Measurements from ENCODE around the gene COMMD6. TPM values are rescaled to one million over a fixed set of nuclear protein-coding genes. Genes with fewer than 3 reads are reported as not detected.

The COMMD6 gene
- total and polyA plus RNA-seq, 2 of the 4 experiments (the other 2 are of a cell fraction) = 63.5 to 144 TPM

DNA sequence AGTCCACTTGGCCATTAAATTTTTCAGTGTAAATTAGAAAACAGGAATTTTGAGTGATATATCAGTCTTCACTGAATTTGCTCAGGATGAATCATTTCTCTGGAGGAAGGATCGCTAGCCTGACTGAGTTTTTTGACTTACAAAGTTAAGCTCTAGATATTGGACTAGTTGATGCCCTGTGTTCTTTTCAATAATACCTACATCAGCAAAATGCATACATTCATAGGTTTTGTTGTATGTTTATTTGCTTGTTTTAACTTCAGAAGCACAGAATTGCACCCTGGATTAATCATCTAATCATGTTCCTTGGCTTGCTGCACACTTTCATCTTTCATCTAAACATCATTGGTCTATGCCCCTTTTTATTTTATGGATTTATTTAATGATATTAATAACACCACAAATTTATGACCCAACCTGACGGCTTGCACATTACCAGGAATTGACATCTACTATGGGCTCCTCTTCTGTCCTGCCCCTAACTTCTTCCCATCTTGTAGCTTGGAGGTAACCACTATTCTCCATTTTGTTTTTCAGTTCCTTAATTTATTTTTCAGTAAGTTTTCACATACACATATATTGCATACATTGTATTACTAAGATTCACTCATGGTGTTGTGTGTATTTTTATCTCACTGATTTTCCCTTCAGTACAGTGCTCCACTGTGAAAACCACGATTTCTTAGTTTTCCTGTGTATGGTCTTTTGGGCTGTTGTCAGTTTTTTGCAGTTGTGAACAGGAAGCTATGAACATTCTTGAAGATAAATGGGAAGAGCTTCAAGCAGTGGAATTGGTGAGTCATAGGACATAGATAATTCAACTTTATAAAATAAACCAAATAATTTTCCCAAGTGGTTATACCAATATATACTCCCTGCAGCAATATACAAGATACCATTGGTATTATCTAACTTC is 23.3 kb downstream of the COMMD6 start:
- CTCF ChIA-PET = no interaction called here
- dilution Hi-C loops (cut with HindIII; ENCODE audit: low sequenced_read_pairs, unreplicated experiment) = no loop called here

More for the DNA sequence above, 23.3 kb downstream of the COMMD6 start:
- Histone ChIP-seq H2BK120ac (ENCODE audit: low read depth, low read length) (no peak overlapping the region), H2AFZ (replicated peaks; ENCODE audit: low read length, poor library complexity) (no peak overlapping the region), H4K91ac (ENCODE audit: insufficient read depth, low read depth, low read length) (no peak overlapping the region), H3K4ac (ENCODE audit: low read depth, low read length) (no peak overlapping the region), H4K5ac (ENCODE audit: low read depth, low read length) (no peak overlapping the region), H3K27me3 (ENCODE audit: control insufficient read depth, insufficient read depth, low read length) (no peaks in the 10 kb centered on the region), H3K36me3 (ENCODE audit: control insufficient read depth, insufficient read depth, low read length) (no peaks in the 10 kb centered on the region), H3K18ac (ENCODE audit: low read depth, low read length) (no peak overlapping the region), H2AK9ac (replicated peaks; ENCODE audit: low read depth, low read length, poor library complexity) (no peak overlapping the region), H4K8ac (ENCODE audit: low read depth in 2 of 2, low read length in 2 of 2) (no peak overlapping the region), H4K20me1 (ENCODE audit: insufficient read depth, low read length) (no peaks in the 10 kb centered on the region), H2BK5ac (ENCODE audit: low read depth, low read length, poor library complexity, severe bottlenecking) (no peak overlapping the region), H3K4me1 (ENCODE audit: control insufficient read depth, insufficient read depth, low read length) (no peaks in the 10 kb centered on the region), H3K56ac (ENCODE audit: extremely low read depth, insufficient read depth, low read length) (no peak overlapping the region), H3K79me1 (ENCODE audit: low read depth in 1 of 2, low read length in 2 of 2) (no peaks in the 10 kb centered on the region), H3K4me2 (ENCODE audit: low read depth, low read length) (no peak overlapping the region), H3K9me3 (ENCODE audit: control insufficient read depth, insufficient read depth, low read length) (peaks cover 1% of the 10 kb centered on the region; the same call in 1 of the 2 replicates), H3K23ac (ENCODE audit: low read depth, low read length) (no peak overlapping the region), H2BK20ac (ENCODE audit: low read depth, low read length) (no peak overlapping the region), H3K27ac (ENCODE audit: insufficient read depth, low read length) (no peak overlapping the region), H3K4me3 (ENCODE audit: insufficient read depth, low read depth, low read length) (no peak overlapping the region), H3K14ac (replicated peaks; ENCODE audit: low read depth, low read length) (no peak overlapping the region), H3K9ac (ENCODE audit: low read depth, low read length) (no peak overlapping the region), H2AK5ac (ENCODE audit: low read depth, low read length) (no peak overlapping the region), H3K9me1 (ENCODE audit: insufficient read depth, low read length) (no peaks in the 10 kb centered on the region), H2BK15ac (ENCODE audit: low read depth, low read length) (no peak overlapping the region)
- no TSS peak for BruUV-seq (replicated peaks)
- intact Hi-C loops (cut with micrococcal nuclease) = no loop called here
- ATAC-seq (ENCODE audit: low read depth) = no peak
- peak; percentile 56 for DNase-seq
- TF ChIP-seq MAFK (IDR thresholded peaks at IDR 0.05; ENCODE audit: low read depth, low read length) (peak; percentile 80), SMC3 (IDR thresholded peaks at IDR 0.05; ENCODE audit: low read depth, low read length) (no peak)
- no CpG with 5 or more reads among the region's 3 CpGs for WGBS, 2 experiments (ENCODE audit: extremely low coverage in 2 of 2, insufficient read length in 1 of 2)
- in situ Hi-C loops (cut with MboI; ENCODE audit: low sequenced_read_pairs) = no loop called here
- POLR2A ChIA-PET (ENCODE audit: unreplicated experiment) = interaction anchor here (0.7 kb wide), 1 partner anchor 121 kb away, joined by 4 read pairs; no protein-coding TSS in a partner anchor

Data from IMR-90 (cell line).